DLD1 (cell line): ENCODE results near the gene IL12A.

Experiments used
- in situ Hi-C: cut with HindIII; loops from 2 replicates; pipeline ENCODE4 v1.10.0; 2017; ENCODE audit warnings: low sequenced_read_pairs

The IL12A gene

GRCh38 chr3:160023476-160023875 is 34.8 kb downstream of the IL12A start:
- in situ Hi-C loops = no loop called here

DNA sequence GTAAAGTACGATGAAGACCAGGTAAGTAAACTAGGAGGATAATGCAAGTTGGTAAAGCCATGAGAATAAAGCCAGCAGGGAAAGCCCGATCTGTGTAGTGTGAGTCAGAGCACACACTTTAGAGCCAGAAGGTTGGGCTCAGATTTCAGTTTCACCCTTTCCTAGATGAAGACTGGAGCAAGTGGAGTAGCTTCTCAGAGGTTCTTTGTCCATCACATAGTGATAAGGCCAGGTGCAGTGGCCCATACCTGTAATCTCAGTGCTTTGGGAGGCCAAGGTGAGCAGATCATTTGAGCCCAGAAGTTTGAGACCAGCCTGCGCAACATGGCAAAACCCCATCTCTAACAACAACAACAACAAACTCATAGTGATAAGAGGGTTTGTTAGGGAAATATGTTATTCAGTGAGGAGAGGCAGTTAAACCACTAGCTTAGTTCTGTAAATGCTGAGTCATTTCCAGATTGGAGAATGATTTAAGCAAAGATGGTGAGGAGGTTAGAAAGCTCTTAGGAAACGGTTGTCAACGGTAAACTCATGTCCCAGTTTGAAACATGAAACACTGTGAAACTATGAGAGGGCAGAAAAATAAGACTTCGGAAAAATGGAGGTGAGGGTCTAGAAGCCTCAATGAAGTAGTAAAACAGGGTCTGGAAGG is 39.0 kb downstream of the IL12A start:
- in situ Hi-C loops = no loop called here

GRCh38 chr3:160035757-160036156 is 47.1 kb downstream of the IL12A start:
- in situ Hi-C loops = no loop called here

DNA sequence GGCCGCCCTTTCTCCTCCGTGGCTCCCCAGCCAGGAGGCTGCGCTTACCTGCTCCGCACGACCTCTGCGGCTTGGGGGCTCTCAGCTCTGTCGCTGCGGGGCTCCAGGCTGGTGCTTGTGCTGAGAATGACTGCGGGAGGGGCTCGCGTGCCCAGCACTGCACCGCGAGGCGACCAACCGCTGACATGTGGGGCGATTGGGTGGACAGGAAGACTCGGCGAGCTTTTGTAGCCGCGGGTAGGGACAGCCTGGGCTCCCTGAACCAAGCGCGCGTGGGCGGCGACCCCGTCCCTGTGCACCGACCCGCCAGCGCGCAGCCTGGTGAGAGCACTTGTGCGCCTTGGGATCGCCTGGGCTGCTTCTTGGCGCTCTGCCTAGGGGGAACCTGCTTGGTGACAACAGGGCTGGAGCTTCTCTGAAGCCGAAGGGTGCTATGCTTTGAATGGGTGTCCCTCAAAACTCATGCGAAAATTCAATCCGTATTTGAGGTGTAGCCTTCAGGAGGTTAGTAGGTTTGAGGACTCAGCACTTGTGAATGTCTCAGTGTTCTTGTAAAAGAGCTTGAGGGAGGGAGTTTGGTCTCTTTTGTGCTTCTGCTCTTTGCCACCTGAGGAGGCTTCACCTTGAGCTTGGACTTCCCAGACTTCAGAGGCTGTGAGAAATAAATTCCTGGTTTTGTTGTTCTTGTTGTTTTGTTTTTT is 50.4 kb downstream of the IL12A start:
- in situ Hi-C loops = no loop called here

DNA sequence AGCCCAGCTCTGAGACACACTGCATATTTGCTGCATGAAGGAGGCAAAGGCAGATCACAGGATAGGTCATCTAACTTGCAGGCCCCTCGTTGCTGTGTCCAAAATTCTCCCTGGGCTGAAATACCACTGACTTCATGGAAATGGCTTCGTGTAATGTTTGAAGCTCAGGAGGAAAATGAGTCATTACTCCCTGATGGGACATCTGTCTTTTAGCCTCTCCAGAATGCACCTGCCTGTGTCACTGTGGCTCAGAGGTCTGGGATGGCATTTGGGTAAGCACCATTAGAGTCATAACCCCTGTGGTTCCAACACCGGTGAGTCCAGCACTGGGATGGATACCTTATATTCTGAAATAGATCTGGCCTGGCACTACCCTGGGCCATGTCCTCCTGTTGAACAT is 51.5 kb downstream of the IL12A start:
- in situ Hi-C loops = no loop called here

GRCh38 chr3:160041465-160041864 is 52.8 kb downstream of the IL12A start:
- in situ Hi-C loops = no loop called here

GRCh38 chr3:160044121-160044520 is 55.5 kb downstream of the IL12A start:
- in situ Hi-C loops = no loop called here
